Ishikawa (cell line): ENCODE measurements around the gene MACROD2.

Experiments
- CEBPB ChIP-seq: IDR thresholded peaks from 2 replicates; pipeline ENCODE4 v1.6.1; 2012
- CREB1 ChIP-seq: IDR thresholded peaks from 2 replicates; pipeline ENCODE4 v1.6.1; 2012; ENCODE audit warnings: low read depth
- EGR1 ChIP-seq: IDR thresholded peaks from 2 replicates; pipeline ENCODE4 v1.6.1; 2012
- EP300 ChIP-seq: IDR thresholded peaks from 2 replicates; pipeline ENCODE4 v1.6.1; 2012; ENCODE audit warnings: borderline replicate concordance
- FOXM1 ChIP-seq: IDR thresholded peaks from 2 replicates; pipeline ENCODE4 v1.6.1; 2012; ENCODE audit warnings: low read depth, borderline replicate concordance
- MAX ChIP-seq: IDR thresholded peaks from 2 replicates; pipeline ENCODE4 v1.6.1; 2012
- NFIC ChIP-seq: IDR thresholded peaks from 2 replicates; pipeline ENCODE4 v1.6.1; 2012
- RAD21 ChIP-seq: IDR thresholded peaks from 2 replicates; pipeline ENCODE4 v1.6.1; 2012; ENCODE audit warnings: low read depth
- TAF1 ChIP-seq: IDR thresholded peaks from 2 replicates; pipeline ENCODE4 v1.6.1; 2012; ENCODE audit warnings: low read depth, mild to moderate bottlenecking
- TCF12 ChIP-seq: IDR thresholded peaks from 2 replicates; pipeline ENCODE4 v1.6.1; 2012; ENCODE audit warnings: low read depth
- TEAD4 ChIP-seq: IDR thresholded peaks from 2 replicates; pipeline ENCODE4 v1.6.1; 2012
- YY1 ChIP-seq: IDR thresholded peaks from 2 replicates; pipeline ENCODE4 v1.6.1; 2012; ENCODE audit warnings: low read depth
- ZBTB7A ChIP-seq: IDR thresholded peaks from 2 replicates; pipeline ENCODE4 v1.6.1; 2012; ENCODE audit warnings: low read depth
- TF ChIP-seq, protein P1 (sequence below): IDR thresholded peaks from 2 replicates; pipeline ENCODE4 v1.6.1; 2012; ENCODE audit warnings: low read depth, mild to moderate bottlenecking
- TF ChIP-seq, protein P2 (sequence below): IDR thresholded peaks from 2 replicates; pipeline ENCODE4 v1.6.1; 2012

Gene MACROD2

GRCh38 chr20:15185322-15185721 is 1190.0 kb downstream of the MACROD2 start:
- TF ChIP-seq YY1 (no peak), MAX (no peak), FOXM1 (no peak), CREB1 (no peak), RAD21 (no peak), TCF12 (no peak), ZBTB7A (no peak), EGR1 (no peak), TEAD4 (no peak), EP300 (no peak), TAF1 (no peak), CEBPB (no peak), NFIC (no peak)
- TF ChIP-seq, protein P1, sequence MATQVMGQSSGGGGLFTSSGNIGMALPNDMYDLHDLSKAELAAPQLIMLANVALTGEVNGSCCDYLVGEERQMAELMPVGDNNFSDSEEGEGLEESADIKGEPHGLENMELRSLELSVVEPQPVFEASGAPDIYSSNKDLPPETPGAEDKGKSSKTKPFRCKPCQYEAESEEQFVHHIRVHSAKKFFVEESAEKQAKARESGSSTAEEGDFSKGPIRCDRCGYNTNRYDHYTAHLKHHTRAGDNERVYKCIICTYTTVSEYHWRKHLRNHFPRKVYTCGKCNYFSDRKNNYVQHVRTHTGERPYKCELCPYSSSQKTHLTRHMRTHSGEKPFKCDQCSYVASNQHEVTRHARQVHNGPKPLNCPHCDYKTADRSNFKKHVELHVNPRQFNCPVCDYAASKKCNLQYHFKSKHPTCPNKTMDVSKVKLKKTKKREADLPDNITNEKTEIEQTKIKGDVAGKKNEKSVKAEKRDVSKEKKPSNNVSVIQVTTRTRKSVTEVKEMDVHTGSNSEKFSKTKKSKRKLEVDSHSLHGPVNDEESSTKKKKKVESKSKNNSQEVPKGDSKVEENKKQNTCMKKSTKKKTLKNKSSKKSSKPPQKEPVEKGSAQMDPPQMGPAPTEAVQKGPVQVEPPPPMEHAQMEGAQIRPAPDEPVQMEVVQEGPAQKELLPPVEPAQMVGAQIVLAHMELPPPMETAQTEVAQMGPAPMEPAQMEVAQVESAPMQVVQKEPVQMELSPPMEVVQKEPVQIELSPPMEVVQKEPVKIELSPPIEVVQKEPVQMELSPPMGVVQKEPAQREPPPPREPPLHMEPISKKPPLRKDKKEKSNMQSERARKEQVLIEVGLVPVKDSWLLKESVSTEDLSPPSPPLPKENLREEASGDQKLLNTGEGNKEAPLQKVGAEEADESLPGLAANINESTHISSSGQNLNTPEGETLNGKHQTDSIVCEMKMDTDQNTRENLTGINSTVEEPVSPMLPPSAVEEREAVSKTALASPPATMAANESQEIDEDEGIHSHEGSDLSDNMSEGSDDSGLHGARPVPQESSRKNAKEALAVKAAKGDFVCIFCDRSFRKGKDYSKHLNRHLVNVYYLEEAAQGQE, result no peak
- TF ChIP-seq, protein P2, sequence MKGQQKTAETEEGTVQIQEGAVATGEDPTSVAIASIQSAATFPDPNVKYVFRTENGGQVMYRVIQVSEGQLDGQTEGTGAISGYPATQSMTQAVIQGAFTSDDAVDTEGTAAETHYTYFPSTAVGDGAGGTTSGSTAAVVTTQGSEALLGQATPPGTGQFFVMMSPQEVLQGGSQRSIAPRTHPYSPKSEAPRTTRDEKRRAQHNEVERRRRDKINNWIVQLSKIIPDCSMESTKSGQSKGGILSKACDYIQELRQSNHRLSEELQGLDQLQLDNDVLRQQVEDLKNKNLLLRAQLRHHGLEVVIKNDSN, result no peak

- TF ChIP-seq CEBPB (no peak), NFIC (no peak), CREB1 (no peak), EP300 (no peak), EGR1 (no peak), FOXM1 (no peak)
These were observed 1190.6 kb downstream of the MACROD2 start for GRCh38 chr20:15185913-15186312.

GRCh38 chr20:15187612-15188011 is 1192.3 kb downstream of the MACROD2 start:
- TF ChIP-seq ZBTB7A, result no peak

DNA sequence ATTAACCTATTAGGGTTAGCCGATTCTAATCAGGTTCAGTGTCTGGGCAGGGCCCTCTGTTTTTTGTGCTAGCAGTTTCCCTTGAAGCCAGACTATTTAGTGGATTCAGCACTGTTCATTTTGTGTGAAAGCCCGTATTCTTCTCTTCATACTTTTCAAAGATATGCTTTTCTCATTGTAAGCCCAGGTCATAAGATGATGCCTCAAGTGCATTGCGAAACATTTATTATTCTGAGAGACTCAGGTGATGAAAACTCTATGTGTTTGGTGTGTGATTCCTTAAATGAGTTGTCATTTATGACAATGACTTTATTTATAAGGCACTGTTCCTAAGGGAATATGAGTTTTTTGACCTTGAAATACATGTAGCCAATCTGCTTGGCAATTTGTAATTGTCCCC is 1193.1 kb downstream of the MACROD2 start:
- TF ChIP-seq NFIC, result no peak
- no peak for TF ChIP-seq CREB1
- 0 out of 2 replicates have a peak, but pooled peaks have one; percentile 11 for TF ChIP-seq CEBPB
- TF ChIP-seq ZBTB7A, result no peak
- TF ChIP-seq TAF1, result no peak

GRCh38 chr20:15191082-15191723 is 1195.9 kb downstream of the MACROD2 start:
- TF ChIP-seq FOXM1 (no peak), NFIC (no peak), MAX (no peak), TCF12 (no peak), EP300 (no peak), CREB1 (no peak), ZBTB7A (no peak), EGR1 (no peak), CEBPB (no peak), RAD21 (no peak), TEAD4 (no peak), YY1 (no peak), TAF1 (no peak)
- TF ChIP-seq, protein P1, result no peak
- TF ChIP-seq, protein P2, result no peak

GRCh38 chr20:15195378-15195777 is 1200.1 kb downstream of the MACROD2 start:
- TF ChIP-seq EGR1, result no peak
- TF ChIP-seq EP300, result no peak
- no peak for TF ChIP-seq ZBTB7A
- no peak for TF ChIP-seq RAD21
- TF ChIP-seq, protein P2, result no peak
- TF ChIP-seq YY1, result no peak
- no peak for TF ChIP-seq MAX
- TF ChIP-seq CREB1, result no peak
- no peak for TF ChIP-seq TEAD4
- no peak for TF ChIP-seq NFIC
- no peak for TF ChIP-seq CEBPB
- TF ChIP-seq, protein P1, result no peak
- no peak for TF ChIP-seq TAF1
- TF ChIP-seq TCF12, result no peak
- no peak for TF ChIP-seq FOXM1
